GM20000 (cell line): ENCODE measurements around the gene RGS9.
A peak's percentile ranks its signal among the peaks of the same experiment; 100 is the strongest.

Experiments used
- DNase-seq: peaks from one replicate; pipeline ENCODE4 v3.0.0; 2012; ENCODE audit warnings: low spot score
- TF ChIP-seq, protein P1 (sequence below): IDR thresholded peaks from 2 replicates; pipeline ENCODE4 v1.5.1; 2012; ENCODE audit warnings: mild to moderate bottlenecking, control low read depth; ENCODE audit errors: extremely low read depth, missing control alignments

RGS9 gene

GRCh38 chr17:65181237-65182061 lies 44.3 kb downstream of the RGS9 start:
- TF ChIP-seq, protein P1, sequence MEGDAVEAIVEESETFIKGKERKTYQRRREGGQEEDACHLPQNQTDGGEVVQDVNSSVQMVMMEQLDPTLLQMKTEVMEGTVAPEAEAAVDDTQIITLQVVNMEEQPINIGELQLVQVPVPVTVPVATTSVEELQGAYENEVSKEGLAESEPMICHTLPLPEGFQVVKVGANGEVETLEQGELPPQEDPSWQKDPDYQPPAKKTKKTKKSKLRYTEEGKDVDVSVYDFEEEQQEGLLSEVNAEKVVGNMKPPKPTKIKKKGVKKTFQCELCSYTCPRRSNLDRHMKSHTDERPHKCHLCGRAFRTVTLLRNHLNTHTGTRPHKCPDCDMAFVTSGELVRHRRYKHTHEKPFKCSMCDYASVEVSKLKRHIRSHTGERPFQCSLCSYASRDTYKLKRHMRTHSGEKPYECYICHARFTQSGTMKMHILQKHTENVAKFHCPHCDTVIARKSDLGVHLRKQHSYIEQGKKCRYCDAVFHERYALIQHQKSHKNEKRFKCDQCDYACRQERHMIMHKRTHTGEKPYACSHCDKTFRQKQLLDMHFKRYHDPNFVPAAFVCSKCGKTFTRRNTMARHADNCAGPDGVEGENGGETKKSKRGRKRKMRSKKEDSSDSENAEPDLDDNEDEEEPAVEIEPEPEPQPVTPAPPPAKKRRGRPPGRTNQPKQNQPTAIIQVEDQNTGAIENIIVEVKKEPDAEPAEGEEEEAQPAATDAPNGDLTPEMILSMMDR = no peak
- peak; percentile 72 for DNase-seq

GRCh38 chr17:65182233-65182632 lies 45.1 kb downstream of the RGS9 start:
- DNase-seq = peak; percentile 52

DNA sequence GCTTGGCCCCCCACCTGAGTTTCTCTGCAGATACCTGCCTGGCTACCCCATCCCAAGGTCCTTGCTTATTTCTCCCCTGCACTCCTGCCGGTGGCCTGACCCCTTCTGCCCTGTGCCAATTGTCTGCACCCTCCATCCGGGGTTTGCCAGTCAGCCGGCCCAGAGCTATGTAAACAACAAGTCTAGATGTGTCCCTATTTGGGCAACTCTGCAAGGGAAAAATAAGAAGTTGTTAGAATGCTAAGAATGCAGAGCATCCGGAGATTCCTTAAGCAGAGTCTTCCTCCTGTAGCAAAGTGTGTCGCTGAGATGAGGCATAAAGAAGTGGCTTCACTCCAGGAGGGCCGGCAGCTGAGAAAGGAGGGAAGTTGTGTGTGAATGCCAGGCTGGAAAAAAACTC lies 46.6 kb downstream of the RGS9 start:
- TF ChIP-seq, protein P1 = no peak
- no peak for DNase-seq

More at GRCh38 chr17:65182233-65182632, 45.1 kb downstream of the RGS9 start:
- TF ChIP-seq, protein P1 = no peak

DNA sequence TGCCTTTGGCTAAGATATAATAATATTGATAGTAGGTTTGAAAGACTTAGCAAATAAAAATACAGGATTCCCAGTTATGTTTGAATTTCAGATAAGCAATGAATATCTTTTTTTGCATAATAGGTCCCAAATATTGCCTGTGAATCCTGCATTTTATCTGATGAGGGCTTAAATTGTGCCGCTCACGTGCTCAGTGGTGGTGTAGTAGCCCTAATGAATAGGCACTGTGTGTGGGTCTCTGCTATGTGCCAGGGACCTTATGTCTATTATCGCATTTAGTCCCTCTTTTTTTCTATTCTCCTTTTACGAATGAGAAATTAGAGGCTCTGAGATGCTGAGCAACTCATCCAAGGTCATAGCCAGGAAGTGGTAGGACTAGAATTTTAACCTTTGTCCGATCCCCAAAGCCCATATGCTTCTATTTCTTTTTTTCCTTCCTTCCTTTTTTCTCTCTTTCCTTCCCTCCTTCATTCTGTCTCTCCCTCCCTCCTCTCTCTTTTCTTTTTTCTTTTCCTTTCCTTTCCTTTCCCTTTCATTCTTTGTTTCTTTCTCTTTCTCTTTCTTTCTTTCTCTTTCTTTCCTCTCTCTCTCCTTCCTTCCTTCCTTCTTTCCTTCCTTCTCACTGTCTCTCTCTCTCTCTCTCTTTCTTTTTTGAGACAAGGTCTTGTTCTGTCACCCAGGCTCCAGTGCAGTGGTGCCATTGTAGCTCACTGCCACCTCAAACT lies 47.2 kb downstream of the RGS9 start:
- DNase-seq = no peak
- TF ChIP-seq, protein P1 = no peak

DNA sequence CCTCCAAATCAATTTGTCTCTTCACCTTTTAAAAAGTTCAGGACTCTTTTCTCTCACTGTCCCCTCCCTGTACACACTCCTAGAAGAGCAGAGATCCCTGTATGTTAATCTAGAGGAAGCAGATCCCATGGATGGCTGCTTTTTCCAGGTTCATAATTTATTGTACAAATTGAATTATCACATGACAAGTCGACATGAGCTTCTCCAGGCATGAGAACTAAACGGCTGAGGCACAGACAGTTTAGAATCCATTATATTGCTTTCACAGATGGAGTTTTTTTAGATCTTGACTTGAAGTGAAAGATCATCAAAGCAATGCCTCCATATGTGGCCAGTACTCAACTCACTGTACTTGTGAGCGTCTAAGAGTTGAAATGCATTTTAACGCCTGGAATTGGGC lies 47.9 kb downstream of the RGS9 start:
- DNase-seq = no peak
- TF ChIP-seq, protein P1 = no peak

- TF ChIP-seq, protein P1 = no peak
- no peak for DNase-seq
Observed at GRCh38 chr17:65185668-65186382, 48.7 kb downstream of the RGS9 start.
